K562 (cell line): Measurements from ENCODE around the gene ARHGAP26. TPM values are rescaled to one million over a fixed set of nuclear protein-coding genes. Genes with fewer than 3 reads are reported as not detected.

Source experiments
- ARID2 ChIP-seq: fragments of 450-650 bp; IDR thresholded peaks from 2 replicates; pipeline ENCODE4 v1.6.1; 2017; ENCODE audit warnings: antibody characterized with exemption, mild to moderate bottlenecking
- CBX3 ChIP-seq, 2 experiments: IDR thresholded peaks; 1 replicate in 1 of 2; 2 replicates in 1 of 2; pipeline ENCODE4 v1.6.1; 2012; ENCODE audit warnings: inconsistent platforms in 2 of 2, low read length in 2 of 2, borderline replicate concordance in 1 of 2, control low read depth in 1 of 2
- ELF1 ChIP-seq: fragments of 200-800 bp; sonication (Bioruptor generic); IDR thresholded peaks from 2 replicates; pipeline ENCODE4 v1.6.1; 2016; ENCODE audit warnings: missing genetic modification characterization, missing compliant biosample characterization
- FOXJ3 ChIP-seq: sonication (generic); formaldehyde crosslinking; IDR thresholded peaks from 2 replicates; pipeline ENCODE4 v1.4.0; 2020; ENCODE audit warnings: mild to moderate bottlenecking, missing genetic modification reagents
- HDGF ChIP-seq: fragments of 450-650 bp; IDR thresholded peaks from 2 replicates; pipeline ENCODE4 v1.6.1; 2016
- NFE2 ChIP-seq: IDR thresholded peaks from 2 replicates; pipeline ENCODE4 v1.6.1; 2014; ENCODE audit warnings: antibody characterized with exemption, low read depth
- NUFIP1 ChIP-seq: fragments of 450-650 bp; IDR thresholded peaks from 2 replicates; pipeline ENCODE4 v1.6.1; 2018; ENCODE audit not compliant: partially characterized antibody
- TCFL5 ChIP-seq: fragments of 250-450 bp; sonication (Bioruptor Pico); conservative IDR thresholded peaks from 2 replicates; pipeline ENCODE4 v1.6.1; 2021; ENCODE audit warnings: mild to moderate bottlenecking, moderate library complexity, matching md5 sums
- ZBTB1 ChIP-seq: sonication (generic); formaldehyde crosslinking; IDR thresholded peaks from 2 replicates; pipeline ENCODE4 v1.8.1; 2023; ENCODE audit warnings: missing genetic modification reagents, low read depth, mild to moderate bottlenecking, borderline replicate concordance
- ZNF143 ChIP-seq: sonication (generic); formaldehyde crosslinking; IDR thresholded peaks from 2 replicates; pipeline ENCODE4 v1.9.0; 2022; ENCODE audit warnings: mild to moderate bottlenecking, missing genetic modification reagents
- ZNF184 ChIP-seq: sonication (generic); formaldehyde crosslinking; IDR thresholded peaks from 2 replicates; pipeline ENCODE4 v1.5.0; 2020; ENCODE audit warnings: missing genetic modification reagents
- ZNF239 ChIP-seq: fragments of 250-450 bp; sonication (Bioruptor Pico); IDR thresholded peaks from 2 replicates; pipeline ENCODE4 v1.4.0; 2020; ENCODE audit warnings: mild to moderate bottlenecking
- ZNF263 ChIP-seq: sonication (generic); formaldehyde crosslinking; IDR thresholded peaks from 2 replicates; pipeline ENCODE4 v1.8.0; 2022; ENCODE audit warnings: mild to moderate bottlenecking, missing genetic modification reagents, borderline replicate concordance
- ZNF408 ChIP-seq: fragments of 250-450 bp; sonication (Bioruptor Pico); IDR thresholded peaks from 2 replicates; pipeline ENCODE4 v1.4.0; 2020; ENCODE audit warnings: low read depth, mild to moderate bottlenecking, moderate library complexity
- ZNF431 ChIP-seq: sonication (generic); formaldehyde crosslinking; IDR thresholded peaks from 2 replicates; pipeline ENCODE4 v1.8.0; 2022; ENCODE audit warnings: mild to moderate bottlenecking, missing genetic modification reagents
- ZSCAN32 ChIP-seq: fragments of 450-650 bp; formaldehyde crosslinking; IDR thresholded peaks from 2 replicates; pipeline ENCODE4 v1.4.0; 2020; ENCODE audit warnings: mild to moderate bottlenecking, moderate library complexity
- polyA plus RNA-seq, 8 experiments: library from polyadenylated mRNA; depleted of rRNA in 4 of 8; stranded (reverse) in 5 of 8; unstranded in 3 of 8; fragments of >200 nt; fragmentation: Nextera tagmentation in 2 of 8; fragmentation: Illumina TruSeq in 1 of 8; extraction: Ambion mirVana in 2 of 8; extraction: Trizol in 1 of 8; gene quantifications; 2 replicates each; pipeline versions ENCODE4 v1.2.1 to v1.2.3, GENCODE V29; 2011 to 2014; ENCODE audit warnings: inconsistent platforms in 1 of 8, missing spikeins in 1 of 8
- total RNA-seq, 7 experiments: library from RNA; depleted of rRNA in 6 of 7; stranded (reverse); fragments of >200 nt in 6 of 7; fragmentation: Illumina TruSeq in 2 of 7; extraction: Trizol in 2 of 7; gene quantifications; 2 replicates each; pipeline versions ENCODE4 v1.2.1 to v1.2.3, GENCODE V29; 2011 to 2021; ENCODE audit warnings: low replicate concordance in 1 of 7
- TF ChIP-seq, protein P1 (sequence below): fragments of 450-650 bp; formaldehyde crosslinking; conservative IDR thresholded peaks from 2 replicates; pipeline ENCODE4 v1.4.0; 2022; ENCODE audit warnings: mild to moderate bottlenecking, missing genetic modification characterization
- TF ChIP-seq, protein P2 (sequence below): sonication (generic); formaldehyde crosslinking; IDR thresholded peaks from 2 replicates; pipeline ENCODE4 v1.8.0; 2022; ENCODE audit warnings: mild to moderate bottlenecking, missing genetic modification reagents
- TF ChIP-seq, protein P3 (sequence below): sonication (generic); formaldehyde crosslinking; IDR thresholded peaks from 2 replicates; pipeline ENCODE4 v1.8.1; 2023; ENCODE audit warnings: mild to moderate bottlenecking, missing genetic modification reagents
- TF ChIP-seq, protein P4 (sequence below), 3 experiments: fragments of 200-800 bp in 1 of 3; sonication (Bioruptor generic) in 1 of 3; sonication (generic) in 1 of 3; formaldehyde crosslinking in 1 of 3; IDR thresholded peaks; 2 replicates each; pipeline versions ENCODE4 v1.6.1 to v1.8.0; 2016 to 2022; ENCODE audit warnings: mild to moderate bottlenecking in 2 of 3, missing compliant biosample characterization in 2 of 3, missing genetic modification characterization in 2 of 3, missing genetic modification reagents in 1 of 3
- TF ChIP-seq, protein P5 (sequence below): fragments of 450-650 bp; IDR thresholded peaks from 2 replicates; pipeline ENCODE4 v1.6.1; 2016; ENCODE audit warnings: borderline replicate concordance
- TF ChIP-seq, protein P6 (sequence below): fragments of 450-650 bp; IDR thresholded peaks from 2 replicates; pipeline ENCODE4 v1.6.1; 2016

Gene ARHGAP26
- total and polyA plus RNA-seq, 9 of the 15 experiments (the other 6 are each of a cell fraction or from before 2014, with no cell fraction given) = 0.13 to 1.1 (median 0.55) TPM

DNA sequence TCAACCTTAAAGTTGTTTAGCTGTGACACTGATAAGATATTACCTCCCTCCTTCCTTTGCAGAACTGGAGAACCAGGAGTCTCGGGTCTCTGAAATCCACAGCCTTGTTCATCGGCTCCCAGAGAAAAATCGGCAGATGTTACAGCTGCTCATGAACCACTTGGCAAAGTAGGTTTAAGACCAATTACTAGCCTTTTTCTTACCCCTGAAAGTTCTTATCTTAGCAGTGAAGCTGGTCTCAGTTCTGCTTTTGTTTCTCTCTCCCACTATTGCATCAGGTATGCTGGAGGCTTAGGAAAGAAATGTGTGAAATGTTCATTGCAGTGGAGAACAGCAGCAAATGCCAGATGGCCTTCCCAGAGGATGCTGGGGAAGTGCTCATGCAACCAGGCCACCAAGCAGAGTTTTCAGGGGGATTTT lies 287.4 kb downstream of the ARHGAP26 start (continued):
- TF ChIP-seq ZNF239 (CRISPR knock-in tag) = peak; percentile 25; the same call in 1 of the 2 replicates
- TF ChIP-seq ARID2 = no peak
- TF ChIP-seq ZNF408 (CRISPR knock-in tag) = no peak
- TF ChIP-seq FOXJ3 = no peak
- no peak for TF ChIP-seq ZNF263
- TF ChIP-seq ZBTB1 = no peak
- no peak for TF ChIP-seq NFE2
- no peak; the same call in 1 of the 2 replicates for TF ChIP-seq TCFL5 (CRISPR knock-in tag)
- no peak for TF ChIP-seq ELF1 (tag)
- TF ChIP-seq, protein P1, sequence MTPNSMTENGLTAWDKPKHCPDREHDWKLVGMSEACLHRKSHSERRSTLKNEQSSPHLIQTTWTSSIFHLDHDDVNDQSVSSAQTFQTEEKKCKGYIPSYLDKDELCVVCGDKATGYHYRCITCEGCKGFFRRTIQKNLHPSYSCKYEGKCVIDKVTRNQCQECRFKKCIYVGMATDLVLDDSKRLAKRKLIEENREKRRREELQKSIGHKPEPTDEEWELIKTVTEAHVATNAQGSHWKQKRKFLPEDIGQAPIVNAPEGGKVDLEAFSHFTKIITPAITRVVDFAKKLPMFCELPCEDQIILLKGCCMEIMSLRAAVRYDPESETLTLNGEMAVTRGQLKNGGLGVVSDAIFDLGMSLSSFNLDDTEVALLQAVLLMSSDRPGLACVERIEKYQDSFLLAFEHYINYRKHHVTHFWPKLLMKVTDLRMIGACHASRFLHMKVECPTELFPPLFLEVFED (CRISPR knock-in tag) = no peak
- no peak for TF ChIP-seq HDGF
- no peak for TF ChIP-seq ZNF143 (CRISPR knock-in tag)
- TF ChIP-seq, protein P2, sequence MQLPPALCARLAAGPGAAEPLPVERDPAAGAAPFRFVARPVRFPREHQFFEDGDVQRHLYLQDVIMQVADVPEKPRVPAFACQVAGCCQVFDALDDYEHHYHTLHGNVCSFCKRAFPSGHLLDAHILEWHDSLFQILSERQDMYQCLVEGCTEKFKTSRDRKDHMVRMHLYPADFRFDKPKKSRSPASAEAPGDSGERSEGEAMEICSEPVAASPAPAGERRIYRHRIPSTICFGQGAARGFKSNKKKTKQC = no peak
- TF ChIP-seq, protein P3, sequence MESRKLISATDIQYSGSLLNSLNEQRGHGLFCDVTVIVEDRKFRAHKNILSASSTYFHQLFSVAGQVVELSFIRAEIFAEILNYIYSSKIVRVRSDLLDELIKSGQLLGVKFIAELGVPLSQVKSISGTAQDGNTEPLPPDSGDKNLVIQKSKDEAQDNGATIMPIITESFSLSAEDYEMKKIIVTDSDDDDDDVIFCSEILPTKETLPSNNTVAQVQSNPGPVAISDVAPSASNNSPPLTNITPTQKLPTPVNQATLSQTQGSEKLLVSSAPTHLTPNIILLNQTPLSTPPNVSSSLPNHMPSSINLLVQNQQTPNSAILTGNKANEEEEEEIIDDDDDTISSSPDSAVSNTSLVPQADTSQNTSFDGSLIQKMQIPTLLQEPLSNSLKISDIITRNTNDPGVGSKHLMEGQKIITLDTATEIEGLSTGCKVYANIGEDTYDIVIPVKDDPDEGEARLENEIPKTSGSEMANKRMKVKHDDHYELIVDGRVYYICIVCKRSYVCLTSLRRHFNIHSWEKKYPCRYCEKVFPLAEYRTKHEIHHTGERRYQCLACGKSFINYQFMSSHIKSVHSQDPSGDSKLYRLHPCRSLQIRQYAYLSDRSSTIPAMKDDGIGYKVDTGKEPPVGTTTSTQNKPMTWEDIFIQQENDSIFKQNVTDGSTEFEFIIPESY = no peak
- TF ChIP-seq, protein P4, sequence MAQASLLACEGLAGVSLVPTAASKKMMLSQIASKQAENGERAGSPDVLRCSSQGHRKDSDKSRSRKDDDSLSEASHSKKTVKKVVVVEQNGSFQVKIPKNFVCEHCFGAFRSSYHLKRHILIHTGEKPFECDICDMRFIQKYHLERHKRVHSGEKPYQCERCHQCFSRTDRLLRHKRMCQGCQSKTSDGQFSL (CRISPR knock-in tag; IDR thresholded peaks at IDR 0.05) = no peak
- TF ChIP-seq, protein P4 (tag; IDR thresholded peaks at IDR 0.05) = no peak
- no peak for TF ChIP-seq NUFIP1
- TF ChIP-seq CBX3 (IDR thresholded peaks at IDR 0.05; ENCODE audit: borderline replicate concordance in 1 of 2, low read length in 2 of 2) = no peak
- TF ChIP-seq, protein P5, sequence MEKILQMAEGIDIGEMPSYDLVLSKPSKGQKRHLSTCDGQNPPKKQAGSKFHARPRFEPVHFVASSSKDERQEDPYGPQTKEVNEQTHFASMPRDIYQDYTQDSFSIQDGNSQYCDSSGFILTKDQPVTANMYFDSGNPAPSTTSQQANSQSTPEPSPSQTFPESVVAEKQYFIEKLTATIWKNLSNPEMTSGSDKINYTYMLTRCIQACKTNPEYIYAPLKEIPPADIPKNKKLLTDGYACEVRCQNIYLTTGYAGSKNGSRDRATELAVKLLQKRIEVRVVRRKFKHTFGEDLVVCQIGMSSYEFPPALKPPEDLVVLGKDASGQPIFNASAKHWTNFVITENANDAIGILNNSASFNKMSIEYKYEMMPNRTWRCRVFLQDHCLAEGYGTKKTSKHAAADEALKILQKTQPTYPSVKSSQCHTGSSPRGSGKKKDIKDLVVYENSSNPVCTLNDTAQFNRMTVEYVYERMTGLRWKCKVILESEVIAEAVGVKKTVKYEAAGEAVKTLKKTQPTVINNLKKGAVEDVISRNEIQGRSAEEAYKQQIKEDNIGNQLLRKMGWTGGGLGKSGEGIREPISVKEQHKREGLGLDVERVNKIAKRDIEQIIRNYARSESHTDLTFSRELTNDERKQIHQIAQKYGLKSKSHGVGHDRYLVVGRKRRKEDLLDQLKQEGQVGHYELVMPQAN = no peak
- TF ChIP-seq ZNF184 (CRISPR knock-in tag) = no peak
- peak; percentile 73 for TF ChIP-seq ZSCAN32 (CRISPR knock-in tag)
- TF ChIP-seq, protein P6, sequence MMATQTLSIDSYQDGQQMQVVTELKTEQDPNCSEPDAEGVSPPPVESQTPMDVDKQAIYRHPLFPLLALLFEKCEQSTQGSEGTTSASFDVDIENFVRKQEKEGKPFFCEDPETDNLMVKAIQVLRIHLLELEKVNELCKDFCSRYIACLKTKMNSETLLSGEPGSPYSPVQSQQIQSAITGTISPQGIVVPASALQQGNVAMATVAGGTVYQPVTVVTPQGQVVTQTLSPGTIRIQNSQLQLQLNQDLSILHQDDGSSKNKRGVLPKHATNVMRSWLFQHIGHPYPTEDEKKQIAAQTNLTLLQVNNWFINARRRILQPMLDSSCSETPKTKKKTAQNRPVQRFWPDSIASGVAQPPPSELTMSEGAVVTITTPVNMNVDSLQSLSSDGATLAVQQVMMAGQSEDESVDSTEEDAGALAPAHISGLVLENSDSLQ = no peak
- TF ChIP-seq ZNF431 = no peak
